DOHH2 (cell line): ENCODE results near the gene EVA1C.
"Not testable (repeated sequence)": the region's sequence is repeated elsewhere in the genome, so short reads cannot be mapped to it uniquely, and the experiment has no call there.

Experiments used
- H3F3A ChIP-seq: fragments of 200-600 bp; sonication (generic), shearing (Covaris generic); 2 replicates; pipeline ENCODE4 v1.6.0; 2016; ENCODE audit warnings: antibody characterized with exemption, mild to moderate bottlenecking; ENCODE audit not compliant: control insufficient read depth, insufficient read depth
- H3K27ac ChIP-seq: fragments of 200-600 bp; sonication (generic); 2 replicates; pipeline ENCODE4 v1.5.1; 2014; ENCODE audit warnings: low read depth, mild to moderate bottlenecking, low read length, moderate library complexity
- H3K27me3 ChIP-seq: fragments of 200-600 bp; sonication (generic); 2 replicates; pipeline ENCODE4 v1.6.1; 2014; ENCODE audit warnings: mild to moderate bottlenecking, low read length, mixed read lengths; ENCODE audit not compliant: control insufficient read depth
- H3K36me3 ChIP-seq: fragments of 200-600 bp; sonication (generic); 2 replicates; pipeline ENCODE4 v1.6.1; 2014; ENCODE audit warnings: mild to moderate bottlenecking, low read length, moderate library complexity, mixed read lengths; ENCODE audit not compliant: control insufficient read depth
- H3K4me1 ChIP-seq: fragments of 200-600 bp; sonication (generic); 2 replicates; pipeline ENCODE4 v1.6.1; 2014; ENCODE audit warnings: mild to moderate bottlenecking, low read length, mixed read lengths; ENCODE audit not compliant: control insufficient read depth
- H3K4me2 ChIP-seq: fragments of 200-600 bp; sonication (generic); 2 replicates; pipeline ENCODE4 v1.6.0; 2014; ENCODE audit warnings: mild to moderate bottlenecking, low read length, moderate library complexity
- H3K4me3 ChIP-seq: fragments of 200-600 bp; sonication (generic); 2 replicates; pipeline ENCODE4 v1.5.1; 2014; ENCODE audit warnings: mild to moderate bottlenecking, low read length, mixed read lengths
- H3K79me2 ChIP-seq: fragments of 200-600 bp; sonication (generic); 2 replicates; pipeline ENCODE4 v1.6.1; 2014; ENCODE audit warnings: mild to moderate bottlenecking, low read length, mixed read lengths; ENCODE audit not compliant: control insufficient read depth
- H3K9me2 ChIP-seq: fragments of 200-600 bp; sonication (generic); replicated peaks from 2 replicates; pipeline ENCODE4 v1.6.1; 2014; ENCODE audit warnings: mild to moderate bottlenecking, low read length, mixed read lengths; ENCODE audit not compliant: control insufficient read depth
- H3K9me3 ChIP-seq: fragments of 200-600 bp; sonication (generic); 2 replicates; pipeline ENCODE4 v1.6.1; 2014; ENCODE audit warnings: antibody characterized with exemption, low read length, mixed read lengths; ENCODE audit not compliant: control insufficient read depth, insufficient read depth
- H4K20me1 ChIP-seq: fragments of 200-600 bp; sonication (generic); 2 replicates; pipeline ENCODE4 v1.6.0; 2014; ENCODE audit warnings: low read depth, mild to moderate bottlenecking, antibody characterized with exemption, low read length, moderate library complexity; ENCODE audit not compliant: control insufficient read depth, insufficient read depth
- CTCF ChIP-seq: fragments of 200-600 bp; sonication (generic); IDR thresholded peaks from one replicate; pipeline ENCODE4 v1.5.1; 2014; ENCODE audit warnings: antibody characterized with exemption, mild to moderate bottlenecking, low read depth, low read length; ENCODE audit not compliant: poor library complexity, severe bottlenecking
- EZH2phosphoT487 ChIP-seq: fragments of 200-600 bp; sonication (generic); IDR thresholded peaks from 2 replicates; pipeline ENCODE4 v1.6.1; 2017; ENCODE audit warnings: borderline replicate concordance, mild to moderate bottlenecking, antibody characterized with exemption, low read length, moderate library complexity, mixed read lengths

EVA1C gene

GRCh38 chr21:32442566-32443318, 30.2 kb downstream of the EVA1C start:
- no peaks in the 10 kb centered on the region for H3F3A ChIP-seq
- H3K9me3 ChIP-seq, result no peaks in the 10 kb centered on the region
- H3K9me2 ChIP-seq, result no peaks in the 10 kb centered on the region
- no peaks in the 10 kb centered on the region for H3K36me3 ChIP-seq
- H3K79me2 ChIP-seq, result no peaks in the 10 kb centered on the region
- H3K27ac ChIP-seq, result no peak overlapping the region
- TF ChIP-seq CTCF, result no peak
- TF ChIP-seq EZH2phosphoT487, result no peak
- no peak overlapping the region for H3K4me3 ChIP-seq
- no peaks in the 10 kb centered on the region for H4K20me1 ChIP-seq
- no peak overlapping the region for H3K4me2 ChIP-seq
- H3K4me1 ChIP-seq, result no peaks in the 10 kb centered on the region
- H3K27me3 ChIP-seq, result no peaks in the 10 kb centered on the region; the same call in 1 of the 2 replicates

- Histone ChIP-seq H3K4me3 (no peak overlapping the region), H3K36me3 (no peaks in the 10 kb centered on the region)
- TF ChIP-seq CTCF, result no peak
- TF ChIP-seq EZH2phosphoT487, result no peak
Observed at GRCh38 chr21:32445101-32445500, 32.6 kb downstream of the EVA1C start.

GRCh38 chr21:32446440-32446839, 33.9 kb downstream of the EVA1C start:
- not testable (repeated sequence) for H4K20me1 ChIP-seq, H3K27me3 ChIP-seq, H3K9me2 ChIP-seq, H3K9me3 ChIP-seq, H3K4me1 ChIP-seq, H3K4me3 ChIP-seq, H3F3A ChIP-seq, H3K36me3 ChIP-seq, H3K4me2 ChIP-seq, H3K79me2 ChIP-seq, H3K27ac ChIP-seq

More at GRCh38 chr21:32445101-32445500, 32.6 kb downstream of the EVA1C start:
- Histone ChIP-seq H3K79me2 (no peaks in the 10 kb centered on the region), H3K9me3 (no peaks in the 10 kb centered on the region), H3K9me2 (no peaks in the 10 kb centered on the region), H3K27me3 (no peaks in the 10 kb centered on the region; the same call in 1 of the 2 replicates), H3F3A (no peaks in the 10 kb centered on the region), H3K27ac (no peak overlapping the region), H3K4me2 (no peak overlapping the region), H3K4me1 (no peaks in the 10 kb centered on the region), H4K20me1 (no peaks in the 10 kb centered on the region)

- no peaks in the 10 kb centered on the region for H3F3A ChIP-seq
- H4K20me1 ChIP-seq, result no peaks in the 10 kb centered on the region
- no peaks in the 10 kb centered on the region for H3K79me2 ChIP-seq
- no peak for TF ChIP-seq CTCF
- TF ChIP-seq EZH2phosphoT487, result no peak
- no peaks in the 10 kb centered on the region for H3K36me3 ChIP-seq
- no peaks in the 10 kb centered on the region for H3K27me3 ChIP-seq
- H3K27ac ChIP-seq, result no peak overlapping the region
- no peaks in the 10 kb centered on the region for H3K4me1 ChIP-seq
- H3K4me2 ChIP-seq, result no peak overlapping the region
- no peaks in the 10 kb centered on the region for H3K9me2 ChIP-seq
- H3K9me3 ChIP-seq, result no peaks in the 10 kb centered on the region
- H3K4me3 ChIP-seq, result no peak overlapping the region
Observed at GRCh38 chr21:32447224-32447623, 34.7 kb downstream of the EVA1C start.
